Pancreas (tissue), 10 donors: ENCODE results near the gene MIB1. TPM values are rescaled to one million over a fixed set of nuclear protein-coding genes. Genes with fewer than 3 reads are reported as not detected.

Experiments
- ATAC-seq, 4 donors: fragments of 200-7000 bp; cut with Tn5 transposase; one replicate each; pipeline versions ENCODE4 v1.8.0 to v1.9.1; 2020; ENCODE audit warnings: mild to moderate bottlenecking in 4 of 4, moderate library complexity in 4 of 4
- DNase-seq, 6 donors: peaks; one replicate each; pipeline ENCODE4 v3.0.0-alpha.2; 2020
- FAIRE-seq: peaks from 2 replicates; lab custom pipeline; 2012; peaks lifted over from hg19 to GRCh38; lab: Jason Lieb, UNC
- H3K27ac ChIP-seq, 4 donors: fragments of 200-600 bp; sonication (generic); 1 replicate in 3 of 4; 2 replicates in 1 of 4; pipeline versions ENCODE4 v1.5.0 to v1.8.0; 2020
- H3K27me3 ChIP-seq, 4 donors: fragments of 200-600 bp; one replicate each; pipeline ENCODE4 v1.8.0; 2021
- H3K36me3 ChIP-seq, 3 donors: fragments of 200-600 bp; sonication (generic) in 1 of 3; one replicate each; pipeline versions ENCODE4 v1.5.0 to v1.8.0; 2020 to 2021
- H3K4me1 ChIP-seq, 3 donors: fragments of 200-600 bp; one replicate each; pipeline ENCODE4 v1.8.0; 2021
- H3K4me3 ChIP-seq, 4 donors: fragments of 200-600 bp; sonication (generic) in 2 of 4; one replicate each; pipeline versions ENCODE4 v1.5.0 to v1.8.0; 2020 to 2021
- H3K9me3 ChIP-seq, 4 donors: fragments of 200-600 bp; one replicate each; pipeline ENCODE4 v1.8.0; 2021
- WGBS, 2 donors: extraction: QIAGEN DNeasy Blood & Tissue Kit; methylation state at CpG; one replicate each; pipeline ENCODE4 v1.1.7; 2013; 5-methylcytosine and 5-hydroxymethylcytosine counted together
- intact Hi-C, 3 donors: fragments of 100-400 bp; cut with DNase I; formaldehyde crosslinking; loops; one replicate each; pipeline versions ENCODE4 v1.11.1 to v1.14.2; 2022
- polyA plus RNA-seq, 2 donors: library from polyadenylated mRNA; stranded (reverse); fragments of 200-250 nt; gene quantifications; one replicate each; pipeline ENCODE4 v1.2.3, GENCODE V29; 2013
- total RNA-seq, 6 donors: library from RNA; stranded (reverse); fragmentation: NEBNext Ultra II Directional in 4 of 6; extraction: Animal tissue kit (Norgen Biotek cat#: 25700) in 4 of 6; gene quantifications; one replicate each; pipeline versions ENCODE4 v1.2.1 to v1.2.4, GENCODE V29; 2021 to 2023
- TF ChIP-seq, protein P1 (sequence below), 4 donors: fragments of 200-600 bp; sonication (generic) in 3 of 4; IDR thresholded peaks; one replicate each; pipeline versions ENCODE4 v1.5.0 to v1.8.0; 2021; ENCODE audit warnings: antibody characterized with exemption in 4 of 4
- donor health status: healthy with polysubstance abuse.
- donor health status: DM: no; HTN: no; CAD: no; lungs with moderate emphysema.
- donor health status: DM: no; HTN: no; CAD: no.
- donor health status: control.
- donor health status: control.
- donor health status: Bipolar disorder and iron deficiency.
- donor health status: DM: yes; HTN: yes; CAD: no.
- donor health status: DM: no; HTN: no; CAD: no.
- donor health status: DM: no; HTN: no; CAD: no.
- donor health status: DM: yes; HTN: yes; CAD: no.

Gene MIB1
- total and polyA plus RNA-seq, 8 donors = 2.9 to 23.9 (median 17.9) TPM

DNA sequence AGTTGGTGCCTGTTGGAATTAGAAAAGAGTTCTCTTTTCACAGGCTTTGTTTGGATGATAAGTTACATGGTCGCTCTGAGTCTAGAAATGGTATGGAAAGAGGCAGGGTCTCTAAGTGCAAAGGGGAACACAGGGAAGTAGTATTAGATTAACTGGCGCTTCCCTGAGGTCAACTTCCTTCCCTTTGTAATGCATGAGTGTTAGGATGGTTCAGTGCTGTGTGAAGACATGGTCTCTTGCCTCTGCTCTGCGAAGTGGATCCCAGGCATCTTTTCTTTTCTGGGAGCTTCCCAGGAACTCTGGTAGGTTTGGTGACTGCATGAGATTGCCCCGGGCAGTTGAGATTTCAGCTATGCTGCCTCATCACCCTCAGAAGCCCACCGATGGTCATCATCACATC is 170.3 kb downstream of the MIB1 start:
- no peaks in the 10 kb centered on the region for H3K9me3 ChIP-seq
- TF ChIP-seq, protein P1, sequence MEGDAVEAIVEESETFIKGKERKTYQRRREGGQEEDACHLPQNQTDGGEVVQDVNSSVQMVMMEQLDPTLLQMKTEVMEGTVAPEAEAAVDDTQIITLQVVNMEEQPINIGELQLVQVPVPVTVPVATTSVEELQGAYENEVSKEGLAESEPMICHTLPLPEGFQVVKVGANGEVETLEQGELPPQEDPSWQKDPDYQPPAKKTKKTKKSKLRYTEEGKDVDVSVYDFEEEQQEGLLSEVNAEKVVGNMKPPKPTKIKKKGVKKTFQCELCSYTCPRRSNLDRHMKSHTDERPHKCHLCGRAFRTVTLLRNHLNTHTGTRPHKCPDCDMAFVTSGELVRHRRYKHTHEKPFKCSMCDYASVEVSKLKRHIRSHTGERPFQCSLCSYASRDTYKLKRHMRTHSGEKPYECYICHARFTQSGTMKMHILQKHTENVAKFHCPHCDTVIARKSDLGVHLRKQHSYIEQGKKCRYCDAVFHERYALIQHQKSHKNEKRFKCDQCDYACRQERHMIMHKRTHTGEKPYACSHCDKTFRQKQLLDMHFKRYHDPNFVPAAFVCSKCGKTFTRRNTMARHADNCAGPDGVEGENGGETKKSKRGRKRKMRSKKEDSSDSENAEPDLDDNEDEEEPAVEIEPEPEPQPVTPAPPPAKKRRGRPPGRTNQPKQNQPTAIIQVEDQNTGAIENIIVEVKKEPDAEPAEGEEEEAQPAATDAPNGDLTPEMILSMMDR (IDR thresholded peaks at IDR 0.05) = no peak
- WGBS, 2 donors = 76 to 80% methylated on average over 5 of the region's 5 CpGs
- no peaks in the 10 kb centered on the region for H3K4me1 ChIP-seq
- H3K27me3 ChIP-seq = no peaks in the 10 kb centered on the region
- no peak overlapping the region for H3K27ac ChIP-seq
- H3K4me3 ChIP-seq = no peak overlapping the region
- H3K36me3 ChIP-seq = no peaks in the 10 kb centered on the region
- FAIRE-seq (no peak), DNase-seq (no peak), ATAC-seq (no peak)
- intact Hi-C loops = loop anchor here in 1 of 3 donors (10.0 kb wide), 1 partner anchor 654 kb away; no protein-coding TSS in a partner anchor

DNA sequence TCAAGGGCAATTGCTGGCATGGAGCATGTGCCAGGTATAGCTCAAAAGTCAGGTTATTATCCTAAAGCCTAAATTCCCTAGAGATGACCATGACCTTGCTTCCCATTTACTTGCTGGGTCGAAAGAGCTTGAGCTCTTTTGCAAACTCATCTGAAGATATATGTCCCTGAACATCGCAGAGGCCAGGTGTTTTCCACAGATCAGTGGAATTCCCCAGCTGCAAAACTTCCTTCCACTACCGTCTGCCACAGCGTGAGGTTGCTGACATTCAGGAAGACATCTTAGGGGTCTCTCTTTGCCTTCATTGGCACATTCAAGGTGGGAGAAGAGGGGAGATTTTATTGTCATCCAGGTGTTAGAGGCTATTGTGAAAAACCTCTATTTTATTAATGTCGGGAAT is 171.0 kb downstream of the MIB1 start:
- H3K4me1 ChIP-seq = no peaks in the 10 kb centered on the region
- H3K27me3 ChIP-seq = no peaks in the 10 kb centered on the region
- ATAC-seq = peak in 1 of 4 donors; percentile 31
- H3K27ac ChIP-seq = no peak overlapping the region
- intact Hi-C loops = loop anchor here in 1 of 3 donors (10.0 kb wide), 1 partner anchor 653 kb away; no protein-coding TSS in a partner anchor
- no peak overlapping the region for H3K4me3 ChIP-seq
- no peaks in the 10 kb centered on the region for H3K9me3 ChIP-seq
- TF ChIP-seq, protein P1 (IDR thresholded peaks at IDR 0.05) = no peak
- H3K36me3 ChIP-seq = no peaks in the 10 kb centered on the region
- no peak for FAIRE-seq
- no peak for DNase-seq
- WGBS, 2 donors = 59 to 65% methylated on average over 5 of the region's 5 CpGs

DNA sequence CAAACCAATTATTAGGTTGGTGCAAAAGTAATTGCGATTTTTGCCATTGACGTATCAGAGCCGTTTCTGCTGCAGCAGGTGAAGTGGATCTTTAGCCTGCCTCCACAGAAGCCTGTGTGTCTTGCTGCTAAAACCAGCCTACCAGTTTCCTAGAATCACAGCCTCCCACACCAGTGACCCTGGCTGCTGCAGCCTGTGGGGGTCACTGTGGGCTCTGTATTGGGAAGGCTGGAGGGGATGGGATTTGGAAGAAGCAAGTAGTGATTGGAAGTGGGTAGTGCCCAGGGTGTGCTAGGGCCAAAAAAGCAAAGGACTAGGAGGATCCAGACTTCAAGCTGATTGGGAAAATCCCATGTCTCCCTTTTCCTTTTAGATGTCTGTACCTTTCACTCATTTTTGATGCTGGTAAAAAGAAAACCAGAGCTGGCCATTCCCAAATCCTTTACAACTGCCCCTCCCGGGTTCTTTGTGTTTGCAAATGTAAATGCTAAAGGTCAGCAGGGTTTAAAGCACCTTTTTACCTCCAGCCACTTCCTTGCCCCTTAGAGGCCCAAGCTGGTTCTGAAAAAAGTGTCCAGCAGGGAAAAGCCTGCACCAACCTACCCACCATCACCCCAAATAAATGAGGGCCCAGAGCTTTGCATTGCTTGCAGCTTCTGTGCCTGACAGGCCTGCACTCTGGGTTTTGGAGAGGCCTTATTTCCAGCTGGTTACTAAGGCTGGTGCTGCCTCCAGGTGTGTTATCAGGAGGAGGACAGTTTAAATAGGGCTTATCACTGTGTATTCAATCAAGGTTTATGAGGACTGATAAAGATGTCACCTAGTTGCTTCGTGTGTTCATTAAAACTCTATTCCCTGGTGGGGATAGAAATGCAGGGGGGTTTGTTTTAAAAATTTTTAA is 172.0 kb downstream of the MIB1 start:
- intact Hi-C loops = loop anchor here in 1 of 3 donors (10.0 kb wide), 1 partner anchor 652 kb away; no protein-coding TSS in a partner anchor
- WGBS, 2 donors = 53 to 56% methylated on average over 5 of the region's 5 CpGs
- no peaks in the 10 kb centered on the region for H3K36me3 ChIP-seq
- TF ChIP-seq, protein P1 (IDR thresholded peaks at IDR 0.05) = no peak
- no peak overlapping the region for H3K27ac ChIP-seq
- no peaks in the 10 kb centered on the region for H3K27me3 ChIP-seq
- no peaks in the 10 kb centered on the region for H3K4me1 ChIP-seq
- no peak for DNase-seq
- peak in 2 of 4 donors; percentile 12 to 19 for ATAC-seq
- FAIRE-seq = no peak
- H3K4me3 ChIP-seq = no peak overlapping the region
- H3K9me3 ChIP-seq = no peaks in the 10 kb centered on the region

DNA sequence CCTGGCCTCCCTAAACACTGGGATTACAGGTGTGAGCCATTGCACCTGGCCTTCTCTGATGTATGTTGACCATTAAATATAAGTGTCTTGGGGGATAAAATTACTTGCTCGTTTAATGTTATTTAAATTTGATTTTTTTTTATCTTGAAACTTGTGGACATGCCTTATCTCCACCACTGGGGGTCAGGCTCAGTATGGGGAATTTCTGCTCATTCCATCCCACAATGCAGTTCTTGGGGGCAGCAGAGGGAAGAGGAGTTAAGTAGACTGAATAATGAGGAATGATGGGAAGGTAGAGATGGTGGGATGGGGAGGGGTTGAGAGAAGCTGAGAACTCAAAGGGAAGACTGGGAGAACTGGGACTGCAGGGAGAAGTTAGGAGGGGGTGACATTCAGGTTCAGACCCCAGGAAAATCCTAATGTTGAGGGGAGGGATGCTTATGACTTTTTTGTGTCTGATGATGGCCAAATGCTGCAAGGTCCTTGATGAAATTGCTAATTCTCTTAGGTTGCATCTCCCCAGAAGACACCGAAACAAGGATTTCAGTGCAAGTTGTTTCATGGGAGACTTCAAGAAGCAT is 174.2 kb downstream of the MIB1 start:
- FAIRE-seq (no peak), ATAC-seq (peak; percentile 64 to 96 (median 90)), DNase-seq (peak in 3 of 6 donors; percentile 20 to 39 (median 32))
- TF ChIP-seq, protein P1 (IDR thresholded peaks at IDR 0.05) = peak; percentile 24 to 47 (median 32)
- 43 to 52% methylated on average over 2 of the region's 2 CpGs for WGBS, 2 donors
- Histone ChIP-seq H3K27me3 (no peaks in the 10 kb centered on the region), H3K36me3 (no peaks in the 10 kb centered on the region), H3K9me3 (no peaks in the 10 kb centered on the region), H3K4me1 (no peaks in the 10 kb centered on the region), H3K27ac (no peak overlapping the region), H3K4me3 (no peak overlapping the region)
- intact Hi-C loops = loop anchor here in 1 of 3 donors (10.0 kb wide), 1 partner anchor 650 kb away; no protein-coding TSS in a partner anchor
